ENCODE measurements around the gene VIPR1.

VIPR1 gene, protein sequence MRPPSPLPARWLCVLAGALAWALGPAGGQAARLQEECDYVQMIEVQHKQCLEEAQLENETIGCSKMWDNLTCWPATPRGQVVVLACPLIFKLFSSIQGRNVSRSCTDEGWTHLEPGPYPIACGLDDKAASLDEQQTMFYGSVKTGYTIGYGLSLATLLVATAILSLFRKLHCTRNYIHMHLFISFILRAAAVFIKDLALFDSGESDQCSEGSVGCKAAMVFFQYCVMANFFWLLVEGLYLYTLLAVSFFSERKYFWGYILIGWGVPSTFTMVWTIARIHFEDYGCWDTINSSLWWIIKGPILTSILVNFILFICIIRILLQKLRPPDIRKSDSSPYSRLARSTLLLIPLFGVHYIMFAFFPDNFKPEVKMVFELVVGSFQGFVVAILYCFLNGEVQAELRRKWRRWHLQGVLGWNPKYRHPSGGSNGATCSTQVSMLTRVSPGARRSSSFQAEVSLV

GRCh38 chr3:42502429-42503250 lies at the start of gene VIPR1:
Gene VIPR1, plus strand, starts transcription at chr3:42502643. Its CDS starts 93 bp downstream, at chr3:42502736.
- peak; percentile 93 for DNase-seq (ENCODE audit: low spot score)

GRCh38 chr3:42456211-42456610 lies 46.2 kb upstream of the VIPR1 start:
- DNase-seq (ENCODE audit: low spot score): no peak

DNA sequence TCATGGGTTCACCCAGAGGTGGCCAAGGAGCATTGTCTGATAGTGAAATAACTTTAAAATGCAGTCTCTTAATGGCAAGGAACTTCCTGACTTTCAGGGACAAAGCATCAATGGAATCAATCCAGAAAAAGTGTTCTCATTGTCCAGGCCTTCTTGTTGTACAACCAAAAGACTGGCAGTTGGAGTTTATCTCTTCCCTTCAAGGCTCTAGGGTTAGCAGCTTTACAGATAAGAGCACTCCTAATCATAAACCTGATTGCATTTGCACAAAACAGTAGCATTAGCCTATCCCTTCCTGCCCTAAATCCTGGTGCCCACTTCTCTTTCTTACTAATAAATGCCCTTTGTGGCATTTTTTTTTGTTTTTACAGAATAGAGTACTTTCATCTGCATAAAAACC lies 43.3 kb upstream of the VIPR1 start:
- DNase-seq (ENCODE audit: low spot score): no peak

GRCh38 chr3:42461762-42462161 lies 40.7 kb upstream of the VIPR1 start:
- no peak for DNase-seq (ENCODE audit: low spot score)

DNA sequence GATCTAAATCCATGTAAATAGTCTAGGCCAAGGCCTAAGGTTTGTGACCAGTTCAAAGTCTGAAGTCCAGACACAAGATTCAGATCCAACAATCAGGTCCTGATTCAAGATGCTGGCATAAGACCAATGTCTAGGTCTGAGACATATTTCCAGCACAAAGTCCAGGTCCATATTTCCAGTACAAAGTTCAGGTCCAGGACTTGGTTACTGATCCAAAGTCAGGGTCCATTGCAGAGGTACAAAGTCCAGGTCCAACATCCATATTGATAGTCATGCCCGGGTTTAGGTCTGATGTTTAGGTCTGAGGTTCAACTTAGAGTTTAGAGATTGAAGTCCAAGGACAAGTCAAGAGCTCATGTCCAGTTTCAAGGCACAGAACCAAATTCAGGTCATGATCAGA lies 39.4 kb upstream of the VIPR1 start:
- DNase-seq (ENCODE audit: low spot score): no peak

DNA sequence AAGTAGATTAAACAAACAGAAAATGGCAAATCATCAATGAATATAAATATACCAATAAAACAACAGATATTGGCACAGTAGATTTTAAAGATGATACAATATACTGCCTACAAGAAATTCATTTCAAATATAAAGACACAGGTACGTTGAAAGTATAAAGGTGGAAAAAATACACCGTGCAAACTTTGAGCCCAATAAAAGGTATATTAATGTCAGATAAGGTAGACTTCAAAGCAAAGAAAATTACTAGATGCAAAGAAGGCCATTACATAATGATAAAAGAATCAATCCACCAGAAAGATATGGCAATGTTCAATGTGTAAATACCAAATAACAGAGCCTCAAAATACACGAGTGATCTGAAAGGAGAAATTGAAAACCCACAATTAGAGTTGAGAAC lies 34.3 kb upstream of the VIPR1 start:
- no peak for DNase-seq (ENCODE audit: low spot score)

- no peak for DNase-seq (ENCODE audit: low spot score)
These were observed 29.9 kb upstream of the VIPR1 start for GRCh38 chr3:42472555-42472954.

- DNase-seq (ENCODE audit: low spot score): no peak
These were observed 29.1 kb upstream of the VIPR1 start for GRCh38 chr3:42473083-42473932.

- no peak for DNase-seq (ENCODE audit: low spot score)
These were observed 26.0 kb upstream of the VIPR1 start for GRCh38 chr3:42476225-42477125.

GRCh38 chr3:42477696-42478095 lies 24.7 kb upstream of the VIPR1 start:
- DNase-seq (ENCODE audit: low spot score): no peak

- no peak for DNase-seq (ENCODE audit: low spot score)
These were observed 23.6 kb upstream of the VIPR1 start for GRCh38 chr3:42478830-42479229.

DNA sequence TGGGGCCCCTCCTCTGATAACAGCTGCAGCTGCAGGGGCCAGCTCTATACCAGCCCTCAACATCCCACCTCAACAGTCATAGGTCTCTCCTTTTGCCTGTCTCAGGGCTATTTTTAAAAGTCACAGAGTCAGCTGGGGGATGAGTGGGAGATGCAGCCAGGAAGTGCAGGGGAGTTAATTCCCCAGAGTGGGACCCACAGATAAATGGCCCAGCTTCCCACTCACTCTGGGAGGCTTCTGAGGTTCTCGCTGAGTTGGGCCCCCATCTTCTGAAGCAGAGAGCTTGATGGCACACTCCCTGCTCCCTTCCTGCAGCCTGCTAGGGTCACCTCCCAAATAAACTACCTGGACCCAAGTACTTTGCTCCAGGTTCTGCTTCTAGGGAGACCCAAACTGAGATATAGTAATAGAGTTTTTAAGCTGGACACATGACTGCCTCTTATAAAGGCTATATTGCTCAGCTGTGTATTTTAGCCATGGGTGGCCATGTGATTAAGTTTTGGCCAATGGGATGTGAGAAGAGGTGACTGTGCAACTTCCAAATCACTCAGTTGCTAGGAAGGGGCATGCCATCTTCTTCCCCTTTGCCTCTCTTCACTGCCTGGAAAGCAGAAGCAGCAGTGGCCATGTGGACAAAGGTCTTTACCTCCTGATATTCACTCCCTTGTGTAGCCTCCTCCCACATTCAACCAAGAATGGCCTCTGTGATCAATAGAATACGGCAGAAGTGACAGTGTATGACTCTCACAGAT lies 15.5 kb upstream of the VIPR1 start:
- DNase-seq (ENCODE audit: low spot score): no peak

- DNase-seq (ENCODE audit: low spot score): no peak
These were observed 13.8 kb upstream of the VIPR1 start for GRCh38 chr3:42488687-42489086.

GRCh38 chr3:42489116-42489936 lies 13.1 kb upstream of the VIPR1 start:
- no peak for DNase-seq (ENCODE audit: low spot score)

- no peak for DNase-seq (ENCODE audit: low spot score)
These were observed 12.6 kb upstream of the VIPR1 start for GRCh38 chr3:42489937-42490227.

GRCh38 chr3:42490243-42490642 lies 12.2 kb upstream of the VIPR1 start:
- no peak for DNase-seq (ENCODE audit: low spot score)

DNA sequence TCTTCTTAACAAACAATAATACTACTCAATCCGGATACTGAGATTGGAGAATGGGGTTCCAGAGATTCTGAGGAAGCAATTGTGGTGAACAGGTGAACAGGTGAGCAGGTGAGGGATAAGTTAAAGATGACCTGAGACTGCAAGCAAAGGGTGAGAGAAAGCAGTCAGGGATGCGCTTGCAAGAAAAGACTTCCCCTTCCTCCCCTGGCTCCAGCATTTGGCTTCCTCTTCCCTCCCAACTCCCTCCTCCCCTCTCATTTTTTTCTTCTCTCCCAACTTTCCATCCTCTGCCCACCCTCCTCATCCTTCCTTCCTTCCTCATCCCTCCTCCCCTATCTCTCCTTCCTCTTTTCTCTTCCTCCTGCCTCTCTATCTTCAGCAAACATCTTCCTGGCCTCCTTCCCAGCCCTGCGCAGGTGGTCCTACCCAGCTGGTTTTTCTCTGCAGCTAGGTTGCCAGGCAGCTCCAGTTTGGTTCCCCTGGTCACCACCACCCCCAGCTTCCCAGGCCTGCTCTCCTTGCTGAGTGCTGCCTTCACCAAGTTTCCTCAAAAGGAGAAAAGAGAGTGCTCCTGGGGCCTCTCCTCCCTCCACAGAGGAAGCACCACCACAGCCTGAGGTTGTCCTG lies 10.4 kb upstream of the VIPR1 start:
- no peak for DNase-seq (ENCODE audit: low spot score)

- DNase-seq (ENCODE audit: low spot score): no peak
These were observed 9.8 kb upstream of the VIPR1 start for GRCh38 chr3:42492508-42493080.
